Measurements from ENCODE around the gene ISLR.

DNA sequence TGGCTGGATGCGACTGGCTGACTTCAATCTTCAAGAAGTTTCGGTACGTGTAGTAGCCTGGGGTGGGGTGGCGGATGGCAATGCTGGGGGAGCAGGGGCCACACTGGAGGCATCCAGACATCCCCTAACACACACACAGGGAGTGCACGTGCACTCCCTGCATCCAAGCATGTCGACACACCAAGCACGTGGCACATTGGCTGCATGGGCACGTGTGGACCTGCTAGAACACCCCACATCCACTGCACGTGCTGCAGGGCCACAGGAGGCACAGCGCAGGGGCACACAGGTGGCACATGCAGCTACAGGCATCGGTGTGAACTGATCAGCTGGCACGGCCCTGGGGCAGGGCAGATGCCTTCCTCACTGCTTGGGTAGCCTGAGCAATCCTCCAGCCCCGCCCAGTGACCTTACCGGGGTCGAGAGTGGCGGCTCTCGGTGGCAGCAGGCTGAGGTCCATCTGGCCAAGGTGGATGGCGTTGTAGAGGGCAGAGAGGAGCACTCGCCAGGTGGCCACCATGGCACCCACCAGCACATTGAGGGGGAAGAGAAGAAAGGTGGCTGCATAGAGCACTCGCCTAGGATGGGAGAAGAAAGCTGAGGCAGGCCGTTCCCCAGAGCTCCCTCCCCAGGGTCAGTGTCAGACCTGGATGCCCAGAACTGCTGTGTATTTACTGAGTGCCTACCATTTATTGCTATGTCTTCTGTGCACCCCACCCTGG lies 7.5 kb downstream of the ISLR start:
- TF ChIP-seq, protein P1, sequence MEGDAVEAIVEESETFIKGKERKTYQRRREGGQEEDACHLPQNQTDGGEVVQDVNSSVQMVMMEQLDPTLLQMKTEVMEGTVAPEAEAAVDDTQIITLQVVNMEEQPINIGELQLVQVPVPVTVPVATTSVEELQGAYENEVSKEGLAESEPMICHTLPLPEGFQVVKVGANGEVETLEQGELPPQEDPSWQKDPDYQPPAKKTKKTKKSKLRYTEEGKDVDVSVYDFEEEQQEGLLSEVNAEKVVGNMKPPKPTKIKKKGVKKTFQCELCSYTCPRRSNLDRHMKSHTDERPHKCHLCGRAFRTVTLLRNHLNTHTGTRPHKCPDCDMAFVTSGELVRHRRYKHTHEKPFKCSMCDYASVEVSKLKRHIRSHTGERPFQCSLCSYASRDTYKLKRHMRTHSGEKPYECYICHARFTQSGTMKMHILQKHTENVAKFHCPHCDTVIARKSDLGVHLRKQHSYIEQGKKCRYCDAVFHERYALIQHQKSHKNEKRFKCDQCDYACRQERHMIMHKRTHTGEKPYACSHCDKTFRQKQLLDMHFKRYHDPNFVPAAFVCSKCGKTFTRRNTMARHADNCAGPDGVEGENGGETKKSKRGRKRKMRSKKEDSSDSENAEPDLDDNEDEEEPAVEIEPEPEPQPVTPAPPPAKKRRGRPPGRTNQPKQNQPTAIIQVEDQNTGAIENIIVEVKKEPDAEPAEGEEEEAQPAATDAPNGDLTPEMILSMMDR (IDR thresholded peaks at IDR 0.05; ENCODE audit: poor library complexity, severe bottlenecking) = no peak
- TF ChIP-seq, protein P2, sequence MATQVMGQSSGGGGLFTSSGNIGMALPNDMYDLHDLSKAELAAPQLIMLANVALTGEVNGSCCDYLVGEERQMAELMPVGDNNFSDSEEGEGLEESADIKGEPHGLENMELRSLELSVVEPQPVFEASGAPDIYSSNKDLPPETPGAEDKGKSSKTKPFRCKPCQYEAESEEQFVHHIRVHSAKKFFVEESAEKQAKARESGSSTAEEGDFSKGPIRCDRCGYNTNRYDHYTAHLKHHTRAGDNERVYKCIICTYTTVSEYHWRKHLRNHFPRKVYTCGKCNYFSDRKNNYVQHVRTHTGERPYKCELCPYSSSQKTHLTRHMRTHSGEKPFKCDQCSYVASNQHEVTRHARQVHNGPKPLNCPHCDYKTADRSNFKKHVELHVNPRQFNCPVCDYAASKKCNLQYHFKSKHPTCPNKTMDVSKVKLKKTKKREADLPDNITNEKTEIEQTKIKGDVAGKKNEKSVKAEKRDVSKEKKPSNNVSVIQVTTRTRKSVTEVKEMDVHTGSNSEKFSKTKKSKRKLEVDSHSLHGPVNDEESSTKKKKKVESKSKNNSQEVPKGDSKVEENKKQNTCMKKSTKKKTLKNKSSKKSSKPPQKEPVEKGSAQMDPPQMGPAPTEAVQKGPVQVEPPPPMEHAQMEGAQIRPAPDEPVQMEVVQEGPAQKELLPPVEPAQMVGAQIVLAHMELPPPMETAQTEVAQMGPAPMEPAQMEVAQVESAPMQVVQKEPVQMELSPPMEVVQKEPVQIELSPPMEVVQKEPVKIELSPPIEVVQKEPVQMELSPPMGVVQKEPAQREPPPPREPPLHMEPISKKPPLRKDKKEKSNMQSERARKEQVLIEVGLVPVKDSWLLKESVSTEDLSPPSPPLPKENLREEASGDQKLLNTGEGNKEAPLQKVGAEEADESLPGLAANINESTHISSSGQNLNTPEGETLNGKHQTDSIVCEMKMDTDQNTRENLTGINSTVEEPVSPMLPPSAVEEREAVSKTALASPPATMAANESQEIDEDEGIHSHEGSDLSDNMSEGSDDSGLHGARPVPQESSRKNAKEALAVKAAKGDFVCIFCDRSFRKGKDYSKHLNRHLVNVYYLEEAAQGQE (IDR thresholded peaks at IDR 0.05; ENCODE audit: borderline replicate concordance) = no peak
- TF ChIP-seq EZH2 (IDR thresholded peaks at IDR 0.05; ENCODE audit: borderline replicate concordance, insufficient read depth, low read length, poor library complexity, severe bottlenecking) = no peak
- TF ChIP-seq POLR2AphosphoS5 (IDR thresholded peaks at IDR 0.05) = no peak

Measured in neural cell (in vitro differentiated cells).